ENCODE data around the gene RETN.

GRCh38 chr19:7636691-7637373 lies 32.0 kb upstream of the RETN start, which contains the start of gene STXBP2:
- TF ChIP-seq CTCF (conservative IDR thresholded peaks at IDR 0.05; ENCODE audit: low read length): no peak
- no peak for TF ChIP-seq EZH2phosphoT487 (IDR thresholded peaks at IDR 0.05; ENCODE audit: borderline replicate concordance)

Data from Loucy (cell line).